Loucy (cell line): ENCODE measurements around the gene EFCAB7.

Source experiments
- H2AFZ ChIP-seq: fragments of 200-600 bp; sonication (generic); 2 replicates; pipeline ENCODE4 v1.6.0; 2016; ENCODE audit warnings: antibody characterized with exemption, mild to moderate bottlenecking, low read length, moderate library complexity
- H3F3A ChIP-seq: fragments of 200-600 bp; 2 replicates; pipeline ENCODE4 v1.6.0; 2016; ENCODE audit warnings: antibody characterized with exemption, low read depth, mild to moderate bottlenecking
- H3K27me3 ChIP-seq: fragments of 200-600 bp; sonication (generic); 2 replicates; pipeline ENCODE4 v1.6.1; 2014; ENCODE audit warnings: low read length, mild to moderate bottlenecking; ENCODE audit not compliant: insufficient read depth, poor library complexity, severe bottlenecking
- H3K36me3 ChIP-seq: fragments of 200-600 bp; sonication (generic); 2 replicates; pipeline ENCODE4 v1.6.1; 2016; ENCODE audit warnings: low read length; ENCODE audit not compliant: insufficient read depth
- H3K4me1 ChIP-seq: fragments of 200-600 bp; sonication (generic); 2 replicates; pipeline ENCODE4 v1.5.1; 2014; ENCODE audit warnings: low read length, mild to moderate bottlenecking; ENCODE audit not compliant: insufficient read depth, poor library complexity, severe bottlenecking
- H3K4me2 ChIP-seq: fragments of 200-600 bp; sonication (generic); 2 replicates; pipeline ENCODE4 v1.6.0; 2014; ENCODE audit warnings: antibody characterized with exemption, low read length, low read depth, mild to moderate bottlenecking; ENCODE audit not compliant: poor library complexity, severe bottlenecking
- H3K4me3 ChIP-seq: fragments of 200-600 bp; sonication (generic); 2 replicates; pipeline ENCODE4 v1.5.1; 2014; ENCODE audit warnings: low read length, mild to moderate bottlenecking, mixed read lengths; ENCODE audit not compliant: poor library complexity, severe bottlenecking
- H3K79me2 ChIP-seq: fragments of 200-600 bp; sonication (generic); 2 replicates; pipeline ENCODE4 v1.6.1; 2014; ENCODE audit warnings: low read length; ENCODE audit not compliant: insufficient read depth
- H3K9ac ChIP-seq: fragments of 200-600 bp; sonication (generic); 2 replicates; pipeline ENCODE4 v1.6.0; 2014; ENCODE audit warnings: mild to moderate bottlenecking, low read depth, low read length, moderate library complexity; ENCODE audit not compliant: poor library complexity, severe bottlenecking
- H3K9me2 ChIP-seq: fragments of 200-600 bp; sonication (generic); replicated peaks from 2 replicates; pipeline ENCODE4 v1.6.1; 2016; ENCODE audit warnings: low read depth, low read length, mixed read lengths
- H3K9me3 ChIP-seq: fragments of 200-600 bp; sonication (generic); 2 replicates; pipeline ENCODE4 v1.6.1; 2014; ENCODE audit warnings: mild to moderate bottlenecking, antibody characterized with exemption, low read length, low read depth; ENCODE audit not compliant: insufficient read depth
- H4K20me1 ChIP-seq: fragments of 200-600 bp; sonication (generic); 2 replicates; pipeline ENCODE4 v1.6.0; 2014; ENCODE audit warnings: antibody characterized with exemption, low read length, mild to moderate bottlenecking; ENCODE audit not compliant: insufficient read depth, poor library complexity, severe bottlenecking
- EZH2phosphoT487 ChIP-seq: fragments of 200-600 bp; IDR thresholded peaks from 2 replicates; pipeline ENCODE4 v1.6.1; 2018; ENCODE audit warnings: antibody characterized with exemption, mild to moderate bottlenecking, moderate library complexity, borderline replicate concordance
- TF ChIP-seq, protein P1 (sequence below): fragments of 200-600 bp; sonication (generic); conservative IDR thresholded peaks from 2 replicates; pipeline ENCODE4 v1.5.1; 2014; ENCODE audit warnings: mild to moderate bottlenecking, antibody characterized with exemption, low read length

EFCAB7 gene

DNA sequence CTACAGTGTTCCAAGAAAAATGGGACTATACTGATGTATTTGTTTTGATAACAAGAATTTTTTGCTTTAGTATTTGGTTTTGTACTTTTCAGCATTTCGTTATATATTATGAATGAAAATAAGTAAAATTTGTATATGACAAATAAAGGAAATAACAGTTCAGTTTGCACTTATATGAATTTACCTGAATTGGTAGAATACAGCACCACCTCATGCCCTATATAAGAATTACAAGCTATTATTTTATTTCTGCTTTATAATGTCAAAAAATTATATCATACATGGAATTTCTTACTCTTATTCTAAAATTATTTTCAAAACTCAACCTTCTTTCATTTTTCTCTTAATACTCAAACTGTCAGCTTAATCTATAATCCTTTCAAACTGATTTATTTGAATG is 14.6 kb downstream of the EFCAB7 start:
- TF ChIP-seq, protein P1, sequence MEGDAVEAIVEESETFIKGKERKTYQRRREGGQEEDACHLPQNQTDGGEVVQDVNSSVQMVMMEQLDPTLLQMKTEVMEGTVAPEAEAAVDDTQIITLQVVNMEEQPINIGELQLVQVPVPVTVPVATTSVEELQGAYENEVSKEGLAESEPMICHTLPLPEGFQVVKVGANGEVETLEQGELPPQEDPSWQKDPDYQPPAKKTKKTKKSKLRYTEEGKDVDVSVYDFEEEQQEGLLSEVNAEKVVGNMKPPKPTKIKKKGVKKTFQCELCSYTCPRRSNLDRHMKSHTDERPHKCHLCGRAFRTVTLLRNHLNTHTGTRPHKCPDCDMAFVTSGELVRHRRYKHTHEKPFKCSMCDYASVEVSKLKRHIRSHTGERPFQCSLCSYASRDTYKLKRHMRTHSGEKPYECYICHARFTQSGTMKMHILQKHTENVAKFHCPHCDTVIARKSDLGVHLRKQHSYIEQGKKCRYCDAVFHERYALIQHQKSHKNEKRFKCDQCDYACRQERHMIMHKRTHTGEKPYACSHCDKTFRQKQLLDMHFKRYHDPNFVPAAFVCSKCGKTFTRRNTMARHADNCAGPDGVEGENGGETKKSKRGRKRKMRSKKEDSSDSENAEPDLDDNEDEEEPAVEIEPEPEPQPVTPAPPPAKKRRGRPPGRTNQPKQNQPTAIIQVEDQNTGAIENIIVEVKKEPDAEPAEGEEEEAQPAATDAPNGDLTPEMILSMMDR: peak; percentile 69
- no peak for TF ChIP-seq EZH2phosphoT487
- no peak overlapping the region for H2AFZ ChIP-seq

DNA sequence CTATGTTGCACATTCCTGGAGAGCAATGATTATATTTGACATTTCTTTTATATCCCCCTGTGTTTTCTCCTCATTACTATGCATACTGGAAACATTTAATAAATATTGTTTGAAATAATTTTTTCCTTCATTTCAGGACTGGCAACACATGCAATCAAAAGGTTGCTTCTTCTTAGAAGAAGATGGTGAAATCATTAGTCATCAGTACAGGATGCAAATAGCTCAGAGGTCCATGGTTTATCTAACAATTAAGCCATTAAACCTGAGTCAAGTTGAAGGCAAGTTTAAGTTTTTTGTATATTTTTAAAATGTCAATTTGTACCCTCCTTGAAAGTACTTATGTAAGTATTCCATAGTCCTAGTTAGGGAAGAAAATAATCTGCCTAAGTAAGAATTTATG is 22.5 kb downstream of the EFCAB7 start:
- Histone ChIP-seq H3K4me1 (no peaks in the 10 kb centered on the region), H3K36me3 (no peaks in the 10 kb centered on the region), H3K4me2 (no peak overlapping the region), H3K9ac (no peak overlapping the region), H3F3A (no peaks in the 10 kb centered on the region), H2AFZ (no peak overlapping the region), H3K79me2 (no peaks in the 10 kb centered on the region), H3K9me2 (no peaks in the 10 kb centered on the region), H3K27me3 (no peaks in the 10 kb centered on the region), H3K4me3 (no peak overlapping the region), H3K9me3 (no peaks in the 10 kb centered on the region), H4K20me1 (no peaks in the 10 kb centered on the region)
- TF ChIP-seq, protein P1: no peak
- no peak for TF ChIP-seq EZH2phosphoT487

More for the DNA sequence above, 14.6 kb downstream of the EFCAB7 start:
- Histone ChIP-seq H3K4me3 (no peak overlapping the region), H3K4me1 (peaks cover 6% of the 10 kb centered on the region), H3K9ac (no peak overlapping the region), H3K4me2 (no peak overlapping the region), H4K20me1 (no peaks in the 10 kb centered on the region), H3F3A (no peaks in the 10 kb centered on the region), H3K36me3 (peaks cover 7% of the 10 kb centered on the region; the same call in 1 of the 2 replicates), H3K9me3 (no peaks in the 10 kb centered on the region), H3K79me2 (no peaks in the 10 kb centered on the region), H3K27me3 (no peaks in the 10 kb centered on the region), H3K9me2 (no peaks in the 10 kb centered on the region)

DNA sequence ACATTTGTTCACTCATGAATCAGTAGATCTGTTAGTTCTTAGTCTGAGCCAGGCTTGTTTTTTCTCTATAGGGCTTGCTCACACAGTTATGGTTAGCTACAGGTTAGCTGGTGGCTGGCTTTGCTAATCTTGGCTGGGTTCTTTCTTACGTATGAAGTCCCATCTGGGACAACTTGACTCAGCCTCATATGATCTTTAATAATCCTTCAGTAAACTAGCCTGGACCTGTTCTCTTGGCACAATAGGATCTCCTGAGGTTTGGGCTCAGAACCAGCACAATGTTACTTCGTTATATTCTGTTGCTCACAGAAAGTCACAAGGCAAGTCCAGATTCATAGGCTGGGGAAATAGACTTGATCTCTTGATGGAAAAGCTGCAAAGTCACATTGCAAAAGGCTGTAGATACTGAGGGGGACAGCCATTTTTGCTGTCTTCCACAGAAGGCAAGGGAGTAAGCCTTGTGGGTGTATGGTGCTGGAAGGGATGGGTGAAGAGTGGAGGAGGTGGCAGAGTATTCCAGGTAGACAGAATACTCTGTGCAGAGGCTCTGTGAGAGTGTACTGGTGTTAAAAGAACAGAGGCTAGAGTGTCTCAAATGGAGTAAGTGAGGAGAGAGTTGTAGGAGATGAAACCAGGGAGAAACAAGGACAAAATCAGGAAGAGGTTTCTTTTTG is 24.4 kb downstream of the EFCAB7 start:
- Histone ChIP-seq H3K79me2 (no peaks in the 10 kb centered on the region), H3K4me3 (no peak overlapping the region), H3K27me3 (no peaks in the 10 kb centered on the region), H3K4me2 (no peak overlapping the region), H3F3A (no peaks in the 10 kb centered on the region), H3K9ac (no peak overlapping the region), H2AFZ (no peak overlapping the region), H3K4me1 (no peaks in the 10 kb centered on the region), H3K9me2 (no peaks in the 10 kb centered on the region), H3K36me3 (no peaks in the 10 kb centered on the region), H3K9me3 (no peaks in the 10 kb centered on the region), H4K20me1 (no peaks in the 10 kb centered on the region)
- no peak for TF ChIP-seq EZH2phosphoT487
- TF ChIP-seq, protein P1: no peak
